Left colon (tissue), 2 donors: ENCODE data around the gene SPON1. TPM values are rescaled to one million over a fixed set of nuclear protein-coding genes. Genes with fewer than 3 reads are reported as not detected.

Source experiments
- ATAC-seq: fragments of 200-7000 bp; cut with Tn5 transposase; one replicate; pipeline ENCODE4 v1.9.1; 2020; ENCODE audit warnings: mild to moderate bottlenecking, moderate library complexity
- DNase-seq, 2 donors: peaks; one replicate each; pipeline ENCODE4 v3.0.0-alpha.2; 2020
- intact Hi-C, 2 donors: fragments of 100-400 bp; cut with DNase I in 1 of 2; cut with micrococcal nuclease in 1 of 2; formaldehyde crosslinking; loops; one replicate each; pipeline versions ENCODE4 v1.11.2 to v1.14.0; 2022; cut with DNase I, micrococcal nuclease
- total RNA-seq, 2 donors: library from RNA; stranded (reverse); fragmentation: NEBNext Ultra II Directional; extraction: Animal tissue kit (Norgen Biotek cat#: 25700); gene quantifications; one replicate each; pipeline ENCODE4 v1.2.1, GENCODE V29; 2021
- donor health status: DM: no; HTN: no; CAD: no.
- donor health status: DM: yes; HTN: yes; CAD: no.

Gene SPON1
- total RNA-seq, 2 donors from 2014 or later = 86.7 to 87.0 TPM

GRCh38 chr11:13941775-13942174, 20.7 kb upstream of the SPON1 start:
- DNase-seq (no peak), ATAC-seq (no peak)
- intact Hi-C loops = no loop called here

GRCh38 chr11:13942378-13942777, 20.1 kb upstream of the SPON1 start:
- DNase-seq = no peak
- intact Hi-C loops = no loop called here
- no peak for ATAC-seq

GRCh38 chr11:13942971-13943381, 19.5 kb upstream of the SPON1 start:
- intact Hi-C loops = no loop called here
- ATAC-seq = no peak
- DNase-seq = no peak

GRCh38 chr11:13944016-13944415, 18.5 kb upstream of the SPON1 start:
- DNase-seq = no peak
- intact Hi-C loops = no loop called here
- no peak for ATAC-seq

- intact Hi-C loops = no loop called here
- DNase-seq = no peak
Observed at GRCh38 chr11:13944911-13945425, 17.6 kb upstream of the SPON1 start.

GRCh38 chr11:13947379-13947778, 15.1 kb upstream of the SPON1 start:
- intact Hi-C loops = no loop called here
- no peak for ATAC-seq
- DNase-seq = no peak

More at GRCh38 chr11:13944911-13945425, 17.6 kb upstream of the SPON1 start:
- ATAC-seq = no peak

GRCh38 chr11:13949876-13950275, 12.6 kb upstream of the SPON1 start:
- ATAC-seq = peak; percentile 62
- DNase-seq = no peak
- intact Hi-C loops = loop anchor here in 1 of 2 donors (10.0 kb wide), 1 partner anchor 295 kb away; no protein-coding TSS in a partner anchor

GRCh38 chr11:13952221-13952620, 10.3 kb upstream of the SPON1 start:
- DNase-seq (no peak), ATAC-seq (peak; percentile 25)
- intact Hi-C loops = loop anchor here in 1 of 2 donors (10.0 kb wide), 1 partner anchor 293 kb away; no protein-coding TSS in a partner anchor

- intact Hi-C loops = loop anchor here in 1 of 2 donors (10.0 kb wide), 1 partner anchor 292 kb away; no protein-coding TSS in a partner anchor
- ATAC-seq = no peak
- DNase-seq = no peak
Observed at GRCh38 chr11:13952668-13953067, 9.9 kb upstream of the SPON1 start.

- ATAC-seq (peak; percentile 30), DNase-seq (no peak)
- intact Hi-C loops = loop anchor here in 1 of 2 donors (10.0 kb wide), 1 partner anchor 290 kb away; no protein-coding TSS in a partner anchor
Observed at GRCh38 chr11:13954591-13954990, 7.9 kb upstream of the SPON1 start.

GRCh38 chr11:13955971-13956421, 6.5 kb upstream of the SPON1 start:
- ATAC-seq = peak; percentile 73
- intact Hi-C loops = loop anchor here (5.0 to 10.0 kb wide), 3 partner anchors 191 to 291 kb away; no protein-coding TSS in a partner anchor
- peak; percentile 40 to 55 for DNase-seq

- intact Hi-C loops = loop anchor here (5.0 to 10.0 kb wide), 3 partner anchors 190 to 290 kb away; no protein-coding TSS in a partner anchor
- ATAC-seq = no peak
- DNase-seq = no peak
Observed at GRCh38 chr11:13956988-13957387, 5.5 kb upstream of the SPON1 start.

GRCh38 chr11:13958641-13959400, 3.7 kb upstream of the SPON1 start:
- ATAC-seq = no peak
- intact Hi-C loops = loop anchor here (5.0 to 10.0 kb wide), 3 partner anchors 188 to 288 kb away; no protein-coding TSS in a partner anchor

GRCh38 chr11:13962198-13962561, 343 bp upstream of the SPON1 start:
- intact Hi-C loops = no loop called here
- no peak for DNase-seq
- ATAC-seq = no peak

More at GRCh38 chr11:13958641-13959400, 3.7 kb upstream of the SPON1 start:
- DNase-seq = no peak

GRCh38 chr11:13963169-13963948, 836 bp downstream of the SPON1 start:
- intact Hi-C loops = no loop called here
- ATAC-seq (peak; percentile 34), DNase-seq (peak in 1 of 2 donors; percentile 55)

- intact Hi-C loops = no loop called here
- ATAC-seq = peak; percentile 73
- DNase-seq = peak; percentile 45 to 75
Observed at GRCh38 chr11:13963949-13964770, 1.6 kb downstream of the SPON1 start.

- DNase-seq (no peak), ATAC-seq (no peak)
- intact Hi-C loops = no loop called here
Observed at GRCh38 chr11:13964771-13965074, 2.2 kb downstream of the SPON1 start.

GRCh38 chr11:13965337-13965736, 2.8 kb downstream of the SPON1 start:
- peak; percentile 79 for ATAC-seq
- DNase-seq = peak; percentile 71 to 86
- intact Hi-C loops = no loop called here

- ATAC-seq (no peak), DNase-seq (no peak)
- intact Hi-C loops = no loop called here
Observed at GRCh38 chr11:13966013-13966412, 3.5 kb downstream of the SPON1 start.
